NB4 (cell line): ENCODE data around the gene ALDH5A1.

Source experiments
- MAX ChIP-seq: IDR thresholded peaks from 2 replicates; pipeline ENCODE4 v1.6.1; 2011; ENCODE audit warnings: low read depth, low read length
- TF ChIP-seq, protein P1 (sequence below): IDR thresholded peaks from one replicate; pipeline ENCODE4 v1.5.1; 2012; ENCODE audit warnings: low read depth, low read length

GRCh38 chr6:24497254-24497970 lies 2.6 kb downstream of the ALDH5A1 start:
- TF ChIP-seq, protein P1, sequence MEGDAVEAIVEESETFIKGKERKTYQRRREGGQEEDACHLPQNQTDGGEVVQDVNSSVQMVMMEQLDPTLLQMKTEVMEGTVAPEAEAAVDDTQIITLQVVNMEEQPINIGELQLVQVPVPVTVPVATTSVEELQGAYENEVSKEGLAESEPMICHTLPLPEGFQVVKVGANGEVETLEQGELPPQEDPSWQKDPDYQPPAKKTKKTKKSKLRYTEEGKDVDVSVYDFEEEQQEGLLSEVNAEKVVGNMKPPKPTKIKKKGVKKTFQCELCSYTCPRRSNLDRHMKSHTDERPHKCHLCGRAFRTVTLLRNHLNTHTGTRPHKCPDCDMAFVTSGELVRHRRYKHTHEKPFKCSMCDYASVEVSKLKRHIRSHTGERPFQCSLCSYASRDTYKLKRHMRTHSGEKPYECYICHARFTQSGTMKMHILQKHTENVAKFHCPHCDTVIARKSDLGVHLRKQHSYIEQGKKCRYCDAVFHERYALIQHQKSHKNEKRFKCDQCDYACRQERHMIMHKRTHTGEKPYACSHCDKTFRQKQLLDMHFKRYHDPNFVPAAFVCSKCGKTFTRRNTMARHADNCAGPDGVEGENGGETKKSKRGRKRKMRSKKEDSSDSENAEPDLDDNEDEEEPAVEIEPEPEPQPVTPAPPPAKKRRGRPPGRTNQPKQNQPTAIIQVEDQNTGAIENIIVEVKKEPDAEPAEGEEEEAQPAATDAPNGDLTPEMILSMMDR: no peak
- no peak for TF ChIP-seq MAX
